Dendritic cell treated with granulocyte-macrophage colony-stimulating factor and Interleukin-4, amounts not matched to agents 40 ng/mL and 50 ng/mL, for 4 days (primary cell): ENCODE data around the gene SUSD3.

Experiments
- H3K27ac Mint-ChIP-seq: one replicate; pipeline ENCODE4 v1.8.0; 2022; ENCODE audit warnings: mild to moderate bottlenecking, mixed read lengths
- H3K27me3 Mint-ChIP-seq: one replicate; pipeline ENCODE4 v1.8.0; 2022; ENCODE audit warnings: mild to moderate bottlenecking, mixed read lengths
- H3K36me3 Mint-ChIP-seq: one replicate; pipeline ENCODE4 v1.8.0; 2022; ENCODE audit warnings: low read depth, mixed read lengths
- H3K4me1 Mint-ChIP-seq: one replicate; pipeline ENCODE4 v1.8.0; 2022; ENCODE audit warnings: low read depth, mixed read lengths
- H3K4me3 Mint-ChIP-seq: one replicate; pipeline ENCODE4 v1.8.0; 2022; ENCODE audit warnings: mild to moderate bottlenecking, moderate library complexity, mixed read lengths
- H3K9me3 Mint-ChIP-seq: one replicate; pipeline ENCODE4 v1.8.0; 2022; ENCODE audit warnings: mixed read lengths
- intact Hi-C: fragments of 100-400 bp; cut with micrococcal nuclease; formaldehyde crosslinking; loops from one replicate; pipeline ENCODE4 v1.15.0; 2022

The SUSD3 gene

GRCh38 chr9:93064392-93065134 is 6.1 kb downstream of the SUSD3 start:
- peaks cover 11% of the 10 kb centered on the region for H3K27me3 Mint-ChIP-seq
- H3K36me3 Mint-ChIP-seq, result no peaks in the 10 kb centered on the region
- intact Hi-C loops, result no loop called here
- no peaks in the 10 kb centered on the region for H3K9me3 Mint-ChIP-seq
- peak overlapping the region; percentile 37 for H3K27ac Mint-ChIP-seq
- no peak overlapping the region for H3K4me3 Mint-ChIP-seq
- H3K4me1 Mint-ChIP-seq, result peaks cover 53% of the 10 kb centered on the region

GRCh38 chr9:93065135-93065720 is 6.7 kb downstream of the SUSD3 start:
- H3K4me3 Mint-ChIP-seq, result no peak overlapping the region
- no peaks in the 10 kb centered on the region for H3K9me3 Mint-ChIP-seq
- intact Hi-C loops, result no loop called here
- peak overlapping the region; percentile 6 for H3K27ac Mint-ChIP-seq
- H3K27me3 Mint-ChIP-seq, result peaks cover 9% of the 10 kb centered on the region
- H3K36me3 Mint-ChIP-seq, result no peaks in the 10 kb centered on the region
- H3K4me1 Mint-ChIP-seq, result peaks cover 47% of the 10 kb centered on the region

- no peak overlapping the region for H3K27ac Mint-ChIP-seq
- intact Hi-C loops, result no loop called here
- peaks cover 31% of the 10 kb centered on the region for H3K4me1 Mint-ChIP-seq
- no peaks in the 10 kb centered on the region for H3K36me3 Mint-ChIP-seq
- H3K4me3 Mint-ChIP-seq, result no peak overlapping the region
- peaks cover 1% of the 10 kb centered on the region for H3K27me3 Mint-ChIP-seq
- H3K9me3 Mint-ChIP-seq, result no peaks in the 10 kb centered on the region
These were observed 8.6 kb downstream of the SUSD3 start for GRCh38 chr9:93066978-93067603.

DNA sequence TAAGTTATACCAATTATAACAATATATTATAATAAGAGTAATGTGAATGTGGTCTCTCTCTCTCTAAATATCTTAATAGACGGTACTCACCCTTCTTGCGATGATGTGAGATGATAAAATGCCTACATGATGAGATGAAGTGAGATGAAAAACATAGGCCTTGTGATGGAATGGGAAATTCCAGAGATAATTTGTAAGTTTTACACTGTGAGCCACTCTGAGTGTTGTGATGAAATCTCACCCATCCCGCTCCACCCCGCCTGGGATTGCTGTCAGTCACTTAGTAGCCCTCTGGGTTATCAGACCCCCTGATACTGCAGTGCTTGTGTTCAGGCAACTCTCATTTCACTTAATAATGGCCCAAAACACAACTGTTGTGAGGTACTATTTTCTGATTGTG is 10.5 kb downstream of the SUSD3 start:
- intact Hi-C loops, result no loop called here
- Mint-ChIP-seq H3K4me3 (no peak overlapping the region), H3K27me3 (no peaks in the 10 kb centered on the region), H3K4me1 (peaks cover 23% of the 10 kb centered on the region), H3K9me3 (no peaks in the 10 kb centered on the region), H3K27ac (no peak overlapping the region), H3K36me3 (no peaks in the 10 kb centered on the region)

GRCh38 chr9:93071464-93071863 is 13.0 kb downstream of the SUSD3 start:
- intact Hi-C loops, result no loop called here
- Mint-ChIP-seq H3K27ac (no peak overlapping the region), H3K9me3 (no peaks in the 10 kb centered on the region), H3K4me3 (no peak overlapping the region), H3K27me3 (no peaks in the 10 kb centered on the region), H3K36me3 (no peaks in the 10 kb centered on the region), H3K4me1 (no peaks in the 10 kb centered on the region)

GRCh38 chr9:93072383-93072795 is 13.9 kb downstream of the SUSD3 start:
- Mint-ChIP-seq H3K27ac (no peak overlapping the region), H3K9me3 (no peaks in the 10 kb centered on the region), H3K36me3 (no peaks in the 10 kb centered on the region), H3K4me1 (no peaks in the 10 kb centered on the region), H3K4me3 (no peak overlapping the region), H3K27me3 (no peaks in the 10 kb centered on the region)
- intact Hi-C loops, result no loop called here

DNA sequence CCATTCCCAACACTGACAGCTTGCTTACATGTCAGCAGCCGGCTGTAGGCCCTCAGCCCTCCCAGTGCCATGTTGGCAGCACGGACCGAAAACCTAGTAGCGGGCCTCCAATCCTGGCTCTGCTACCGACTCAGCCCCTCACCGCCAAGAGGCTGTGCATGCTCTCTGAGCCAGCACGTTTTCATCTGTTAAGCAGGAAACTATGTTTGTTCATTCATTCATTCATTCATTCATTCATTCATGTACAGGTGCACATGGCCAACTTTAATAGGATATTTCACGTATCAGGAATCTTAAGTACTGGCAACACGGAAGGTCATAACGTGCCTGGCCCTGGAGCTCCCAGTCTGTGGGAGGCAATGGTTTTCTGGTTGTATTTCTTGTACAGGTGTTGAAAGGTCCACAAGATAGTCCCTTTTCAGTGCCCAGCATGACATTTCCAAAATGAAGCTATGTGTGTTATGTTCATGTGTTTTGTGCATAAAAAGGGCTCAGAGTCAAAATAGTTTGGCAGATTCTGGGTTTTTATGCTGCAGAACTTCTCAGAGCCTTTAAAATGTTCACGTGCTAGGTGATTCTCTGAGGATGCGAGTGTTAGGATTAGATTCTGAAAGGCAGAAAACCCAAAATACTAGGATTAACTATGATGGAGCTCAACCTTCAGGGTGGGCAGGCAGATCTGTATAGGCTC is 17.7 kb downstream of the SUSD3 start:
- Mint-ChIP-seq H3K36me3 (no peaks in the 10 kb centered on the region), H3K27ac (no peak overlapping the region), H3K9me3 (no peaks in the 10 kb centered on the region), H3K4me3 (no peak overlapping the region), H3K27me3 (no peaks in the 10 kb centered on the region), H3K4me1 (no peaks in the 10 kb centered on the region)
- intact Hi-C loops, result no loop called here

DNA sequence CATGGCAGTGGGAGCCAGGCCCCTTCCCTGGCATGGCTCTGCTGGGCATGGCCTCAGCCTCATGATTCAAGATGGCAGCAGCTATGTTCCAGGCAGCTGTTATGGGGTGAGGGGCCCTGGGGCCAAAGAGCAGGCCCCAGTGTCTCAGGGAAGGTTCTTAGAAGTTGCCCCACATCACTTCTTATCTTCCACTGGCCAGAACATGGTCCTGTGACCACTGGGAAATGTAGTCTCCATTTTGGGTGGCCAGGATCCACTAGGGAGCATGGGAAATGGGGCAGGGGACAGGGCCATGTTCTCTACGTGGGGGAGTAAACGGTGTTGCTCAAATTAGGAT is 18.3 kb downstream of the SUSD3 start:
- Mint-ChIP-seq H3K4me1 (no peaks in the 10 kb centered on the region), H3K4me3 (no peak overlapping the region), H3K27me3 (no peaks in the 10 kb centered on the region), H3K27ac (no peak overlapping the region), H3K9me3 (no peaks in the 10 kb centered on the region), H3K36me3 (no peaks in the 10 kb centered on the region)
- intact Hi-C loops, result no loop called here

GRCh38 chr9:93077367-93077766 is 18.9 kb downstream of the SUSD3 start:
- Mint-ChIP-seq H3K4me3 (no peak overlapping the region), H3K27me3 (no peaks in the 10 kb centered on the region), H3K9me3 (no peaks in the 10 kb centered on the region), H3K27ac (no peak overlapping the region), H3K4me1 (no peaks in the 10 kb centered on the region), H3K36me3 (no peaks in the 10 kb centered on the region)
- intact Hi-C loops, result no loop called here

DNA sequence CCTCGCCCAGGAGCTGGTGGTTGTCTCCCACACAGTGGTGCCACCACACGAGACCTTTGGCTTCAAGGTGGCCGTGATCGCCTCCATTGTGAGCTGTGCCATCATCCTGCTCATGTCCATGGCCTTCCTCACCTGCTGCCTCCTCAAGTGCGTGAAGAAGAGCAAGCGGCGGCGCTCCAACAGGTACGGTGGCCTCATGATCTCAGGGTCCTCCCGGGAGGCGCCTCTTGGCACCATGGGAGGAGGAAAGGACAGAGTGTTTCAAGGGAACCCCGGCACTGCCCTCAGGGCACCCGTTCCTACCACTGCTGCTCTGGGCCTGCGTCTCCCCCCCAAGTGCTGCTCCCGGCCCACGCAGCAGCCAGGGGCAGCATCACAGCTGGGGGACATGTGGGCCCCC is 19.3 kb downstream of the SUSD3 start:
- Mint-ChIP-seq H3K36me3 (no peaks in the 10 kb centered on the region), H3K4me1 (peaks cover 3% of the 10 kb centered on the region), H3K4me3 (no peak overlapping the region), H3K27ac (no peak overlapping the region), H3K9me3 (no peaks in the 10 kb centered on the region), H3K27me3 (no peaks in the 10 kb centered on the region)
- intact Hi-C loops, result no loop called here

GRCh38 chr9:93079371-93079770 is 20.9 kb downstream of the SUSD3 start:
- no peaks in the 10 kb centered on the region for H3K27me3 Mint-ChIP-seq
- H3K27ac Mint-ChIP-seq, result no peak overlapping the region
- H3K9me3 Mint-ChIP-seq, result no peaks in the 10 kb centered on the region
- intact Hi-C loops, result no loop called here
- H3K4me1 Mint-ChIP-seq, result peaks cover 17% of the 10 kb centered on the region
- no peaks in the 10 kb centered on the region for H3K36me3 Mint-ChIP-seq
- H3K4me3 Mint-ChIP-seq, result no peak overlapping the region

DNA sequence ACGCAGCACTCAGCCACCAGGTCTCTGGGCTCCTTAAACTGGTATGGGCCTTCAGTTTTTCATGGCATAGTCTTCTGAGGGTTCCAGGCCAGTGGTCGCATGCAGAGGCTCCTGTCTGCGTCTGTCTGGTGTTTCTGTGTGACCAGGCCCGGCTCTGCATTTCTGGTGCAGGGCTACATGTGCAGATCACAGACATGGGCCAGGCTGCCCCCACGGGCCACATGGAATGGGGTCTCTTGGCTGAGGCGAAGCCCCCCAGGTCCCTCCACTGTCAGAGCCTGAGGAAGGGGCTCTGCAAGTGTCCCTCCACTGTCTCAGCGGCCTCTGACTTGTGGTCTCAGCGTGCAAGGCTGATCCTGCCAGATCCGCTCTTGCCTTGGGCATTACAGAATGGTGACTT is 21.9 kb downstream of the SUSD3 start:
- Mint-ChIP-seq H3K4me1 (peaks cover 17% of the 10 kb centered on the region), H3K9me3 (peaks cover under 1% of the 10 kb centered on the region), H3K4me3 (no peak overlapping the region), H3K27me3 (no peaks in the 10 kb centered on the region), H3K36me3 (no peaks in the 10 kb centered on the region), H3K27ac (no peak overlapping the region)
- intact Hi-C loops, result no loop called here

DNA sequence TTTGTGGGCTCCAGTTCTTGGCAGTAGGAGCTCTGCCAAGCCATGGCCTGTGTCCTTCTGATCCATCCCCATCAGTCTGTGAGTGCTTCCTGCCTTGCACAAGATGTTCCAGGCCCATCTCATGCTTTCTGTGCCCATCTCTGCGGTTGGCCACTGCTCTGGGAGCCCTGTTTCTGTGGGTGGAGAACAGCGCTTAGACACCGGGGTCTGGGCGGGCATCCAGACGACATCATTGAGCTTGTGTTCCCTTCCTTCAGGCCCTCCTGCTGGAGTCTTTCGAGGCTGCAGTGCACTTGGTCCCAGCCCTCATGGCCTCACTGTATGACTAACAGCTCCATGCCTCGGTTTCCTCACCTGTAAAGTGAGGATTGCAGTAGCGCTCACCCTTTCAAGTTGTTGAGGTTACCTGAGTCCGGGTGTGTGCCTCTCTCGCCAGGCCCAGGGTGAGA is 22.6 kb downstream of the SUSD3 start:
- Mint-ChIP-seq H3K27me3 (no peaks in the 10 kb centered on the region), H3K4me3 (no peak overlapping the region), H3K9me3 (peaks cover 7% of the 10 kb centered on the region), H3K36me3 (no peaks in the 10 kb centered on the region), H3K27ac (no peak overlapping the region), H3K4me1 (peaks cover 17% of the 10 kb centered on the region)
- intact Hi-C loops, result no loop called here

DNA sequence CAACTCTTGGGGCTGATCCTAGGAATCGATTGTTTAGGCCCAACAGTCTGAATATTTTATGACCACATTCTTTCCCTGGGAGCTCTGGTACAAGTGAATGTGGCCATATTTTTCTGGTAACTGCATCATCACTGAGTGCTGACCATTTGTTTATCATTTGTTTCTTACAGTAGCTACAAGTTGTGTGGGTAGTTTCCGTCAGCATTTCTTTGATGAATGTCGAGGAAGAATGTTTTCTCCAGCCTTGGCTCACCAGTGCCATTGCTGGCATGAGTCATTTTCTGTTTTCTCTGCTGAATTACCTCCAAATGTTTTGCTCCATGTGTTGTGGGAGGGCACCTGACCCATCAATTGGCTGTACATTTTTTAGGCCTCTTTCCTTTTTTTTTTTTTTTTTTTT is 23.4 kb downstream of the SUSD3 start:
- H3K4me3 Mint-ChIP-seq, result no peak overlapping the region
- no peak overlapping the region for H3K27ac Mint-ChIP-seq

More for the DNA sequence above, 23.4 kb downstream of the SUSD3 start:
- Mint-ChIP-seq H3K4me1 (peaks cover 23% of the 10 kb centered on the region), H3K36me3 (no peaks in the 10 kb centered on the region), H3K9me3 (peaks cover 7% of the 10 kb centered on the region), H3K27me3 (no peaks in the 10 kb centered on the region)
- intact Hi-C loops, result no loop called here
